SJCRH30 (cell line): ENCODE measurements around the gene ADAMTS13. TPM values are rescaled to one million over a fixed set of nuclear protein-coding genes. Genes with fewer than 3 reads are reported as not detected.
"Not testable (repeated sequence)": the region's sequence is repeated elsewhere in the genome, so short reads cannot be mapped to it uniquely, and the experiment has no call there.

Source experiments
- DNase-seq, 2 experiments: peaks; one replicate each; pipeline ENCODE4 v3.0.0-alpha.2; 2015 to 2020
- H3K27ac ChIP-seq: fragments of 250-450 bp; sonication (Bioruptor Pico); 2 replicates; pipeline ENCODE4 v1.5.1; 2020; ENCODE audit warnings: mild to moderate bottlenecking, moderate library complexity
- H3K27me3 ChIP-seq: fragments of 250-450 bp; sonication (Bioruptor Pico); 2 replicates; pipeline ENCODE4 v1.5.1; 2020; ENCODE audit warnings: mild to moderate bottlenecking, moderate library complexity
- H3K36me3 ChIP-seq: fragments of 250-450 bp; sonication (Bioruptor Pico); 2 replicates; pipeline ENCODE4 v1.5.1; 2020; ENCODE audit warnings: mild to moderate bottlenecking, moderate library complexity
- H3K4me1 ChIP-seq: fragments of 250-450 bp; sonication (Bioruptor Pico); 2 replicates; pipeline ENCODE4 v1.5.1; 2020; ENCODE audit warnings: mild to moderate bottlenecking, moderate library complexity
- H3K4me3 ChIP-seq: fragments of 250-450 bp; sonication (Bioruptor Pico); 2 replicates; pipeline ENCODE4 v1.5.1; 2020; ENCODE audit warnings: mild to moderate bottlenecking, moderate library complexity
- H3K9me3 ChIP-seq: fragments of 250-450 bp; sonication (Bioruptor Pico); replicated peaks from 2 replicates; pipeline ENCODE4 v1.5.1; 2020; ENCODE audit warnings: mild to moderate bottlenecking, moderate library complexity
- total RNA-seq: library from RNA; depleted of rRNA; stranded (reverse); fragments of >200 nt; shearing (Covaris generic); gene quantifications from 2 replicates; pipeline ENCODE4 v1.2.3, GENCODE V29; 2014

Gene ADAMTS13
- total RNA-seq, 1 experiment from 2014 or later, result 0.42 TPM

- Histone ChIP-seq H3K36me3 (no peaks in the 10 kb centered on the region), H3K27ac (no peak overlapping the region)
These were observed 36.7 kb upstream of the ADAMTS13 start for GRCh38 chr9:133385452-133385851.

GRCh38 chr9:133386338-133386737 is 35.8 kb upstream of the ADAMTS13 start:
- Histone ChIP-seq H3K27me3 (no peaks in the 10 kb centered on the region), H3K27ac (no peak overlapping the region), H3K4me1 (peaks cover 5% of the 10 kb centered on the region; the same call in 1 of the 2 replicates), H3K9me3 (no peaks in the 10 kb centered on the region), H3K4me3 (no peak overlapping the region), H3K36me3 (no peaks in the 10 kb centered on the region)
- DNase-seq, result no peak

More at GRCh38 chr9:133385452-133385851, 36.7 kb upstream of the ADAMTS13 start:
- peaks cover 5% of the 10 kb centered on the region; the same call in 1 of the 2 replicates for H3K4me1 ChIP-seq
- DNase-seq, result no peak
- no peaks in the 10 kb centered on the region for H3K27me3 ChIP-seq
- H3K4me3 ChIP-seq, result no peak overlapping the region
- H3K9me3 ChIP-seq, result no peaks in the 10 kb centered on the region

- DNase-seq, result no peak
- H3K4me3 ChIP-seq, result no peak overlapping the region
- H3K9me3 ChIP-seq, result no peaks in the 10 kb centered on the region
- H3K27me3 ChIP-seq, result no peaks in the 10 kb centered on the region
- peaks cover 5% of the 10 kb centered on the region; the same call in 1 of the 2 replicates for H3K4me1 ChIP-seq
- H3K36me3 ChIP-seq, result no peaks in the 10 kb centered on the region
- H3K27ac ChIP-seq, result no peak overlapping the region
These were observed 34.5 kb upstream of the ADAMTS13 start for GRCh38 chr9:133387680-133388079.

- DNase-seq, result no peak
- Histone ChIP-seq H3K27me3 (0 out of 2 replicates have a peak, but pooled peaks cover 4% of the 10 kb centered on the region), H3K36me3 (no peaks in the 10 kb centered on the region), H3K9me3 (no peaks in the 10 kb centered on the region), H3K4me3 (no peak overlapping the region), H3K4me1 (peaks cover 5% of the 10 kb centered on the region; the same call in 1 of the 2 replicates), H3K27ac (no peak overlapping the region)
These were observed 33.1 kb upstream of the ADAMTS13 start for GRCh38 chr9:133389025-133389557.

GRCh38 chr9:133389562-133389961 is 32.6 kb upstream of the ADAMTS13 start:
- Histone ChIP-seq H3K9me3 (no peaks in the 10 kb centered on the region), H3K27ac (no peak overlapping the region), H3K27me3 (0 out of 2 replicates have a peak, but pooled peaks cover 7% of the 10 kb centered on the region), H3K36me3 (no peaks in the 10 kb centered on the region), H3K4me3 (no peak overlapping the region), H3K4me1 (peaks cover 5% of the 10 kb centered on the region; the same call in 1 of the 2 replicates)
- no peak for DNase-seq

GRCh38 chr9:133390713-133391112 is 31.5 kb upstream of the ADAMTS13 start:
- Histone ChIP-seq H3K27ac (no peak overlapping the region), H3K9me3 (no peaks in the 10 kb centered on the region), H3K36me3 (no peaks in the 10 kb centered on the region), H3K4me3 (no peak overlapping the region), H3K27me3 (peaks cover 9% of the 10 kb centered on the region; the same call in 1 of the 2 replicates), H3K4me1 (0 out of 2 replicates have a peak, but pooled peaks cover 2% of the 10 kb centered on the region)
- DNase-seq, result no peak

- H3K4me3 ChIP-seq, H3K9me3 ChIP-seq, H3K36me3 ChIP-seq, DNase-seq, H3K27me3 ChIP-seq, H3K27ac ChIP-seq, H3K4me1 ChIP-seq: not testable (repeated sequence)
These were observed 30.7 kb upstream of the ADAMTS13 start for GRCh38 chr9:133391449-133391848.

GRCh38 chr9:133392308-133392707 is 29.9 kb upstream of the ADAMTS13 start:
- H3K9me3 ChIP-seq, H3K4me3 ChIP-seq, H3K4me1 ChIP-seq, H3K27ac ChIP-seq, H3K36me3 ChIP-seq, DNase-seq, H3K27me3 ChIP-seq: not testable (repeated sequence)

- DNase-seq, result no peak
- no peak overlapping the region for H3K4me3 ChIP-seq
- H3K27ac ChIP-seq, result no peak overlapping the region
- no peaks in the 10 kb centered on the region for H3K36me3 ChIP-seq
- no peaks in the 10 kb centered on the region for H3K4me1 ChIP-seq
- no peaks in the 10 kb centered on the region for H3K9me3 ChIP-seq
- peaks cover 9% of the 10 kb centered on the region; the same call in 1 of the 2 replicates for H3K27me3 ChIP-seq
These were observed 28.8 kb upstream of the ADAMTS13 start for GRCh38 chr9:133393399-133393798.

- no peak for DNase-seq
- no peaks in the 10 kb centered on the region for H3K4me1 ChIP-seq
- no peak overlapping the region for H3K4me3 ChIP-seq
- H3K9me3 ChIP-seq, result no peaks in the 10 kb centered on the region
- H3K27ac ChIP-seq, result no peak overlapping the region
- no peaks in the 10 kb centered on the region for H3K36me3 ChIP-seq
- H3K27me3 ChIP-seq, result peaks cover 9% of the 10 kb centered on the region; the same call in 1 of the 2 replicates
These were observed 27.4 kb upstream of the ADAMTS13 start for GRCh38 chr9:133394687-133395271.

- H3K27me3 ChIP-seq, result peaks cover 9% of the 10 kb centered on the region; the same call in 1 of the 2 replicates
- DNase-seq, result peak; percentile 38 to 52
These were observed 25.2 kb upstream of the ADAMTS13 start for GRCh38 chr9:133396952-133397351.

GRCh38 chr9:133397370-133397769 is 24.8 kb upstream of the ADAMTS13 start:
- no peaks in the 10 kb centered on the region for H3K9me3 ChIP-seq
- peaks cover 9% of the 10 kb centered on the region; the same call in 1 of the 2 replicates for H3K27me3 ChIP-seq
- no peaks in the 10 kb centered on the region for H3K4me1 ChIP-seq
- H3K4me3 ChIP-seq, result no peak overlapping the region
- no peak overlapping the region for H3K27ac ChIP-seq
- no peaks in the 10 kb centered on the region for H3K36me3 ChIP-seq
- no peak for DNase-seq

More at GRCh38 chr9:133396952-133397351, 25.2 kb upstream of the ADAMTS13 start:
- Histone ChIP-seq H3K27ac (no peak overlapping the region), H3K9me3 (no peaks in the 10 kb centered on the region), H3K4me1 (no peaks in the 10 kb centered on the region), H3K36me3 (no peaks in the 10 kb centered on the region), H3K4me3 (no peak overlapping the region)

- Histone ChIP-seq H3K4me1 (no peaks in the 10 kb centered on the region), H3K27me3 (peaks cover 9% of the 10 kb centered on the region; the same call in 1 of the 2 replicates), H3K4me3 (no peak overlapping the region), H3K36me3 (no peaks in the 10 kb centered on the region), H3K27ac (no peak overlapping the region), H3K9me3 (no peaks in the 10 kb centered on the region)
- no peak for DNase-seq
These were observed 24.3 kb upstream of the ADAMTS13 start for GRCh38 chr9:133397895-133398294.

- Histone ChIP-seq H3K4me1 (no peaks in the 10 kb centered on the region), H3K27me3 (no peaks in the 10 kb centered on the region; the same call in 1 of the 2 replicates), H3K36me3 (peaks cover 3% of the 10 kb centered on the region), H3K9me3 (no peaks in the 10 kb centered on the region), H3K27ac (no peak overlapping the region), H3K4me3 (no peak overlapping the region)
- DNase-seq, result no peak
These were observed 21.9 kb upstream of the ADAMTS13 start for GRCh38 chr9:133400292-133400691.

GRCh38 chr9:133401588-133401987 is 20.6 kb upstream of the ADAMTS13 start:
- no peaks in the 10 kb centered on the region for H3K9me3 ChIP-seq
- H3K4me1 ChIP-seq, result no peaks in the 10 kb centered on the region
- H3K36me3 ChIP-seq, result peaks cover 9% of the 10 kb centered on the region
- H3K27me3 ChIP-seq, result no peaks in the 10 kb centered on the region
- no peak overlapping the region for H3K27ac ChIP-seq
- DNase-seq, result no peak
- no peak overlapping the region for H3K4me3 ChIP-seq
